GM19452 (cell line): Measurements from ENCODE around the gene PPP1R12B.
A peak's percentile ranks its signal among the peaks of the same experiment; 100 is the strongest.
"Not testable (repeated sequence)": the region's sequence is repeated elsewhere in the genome, so short reads cannot be mapped to it uniquely, and the experiment has no call there.

ENCODE experiments used
- ATAC-seq: cut with Tn5 transposase; IDR thresholded peaks from one replicate; pipeline ENCODE4 v1.9.1; 2021; ENCODE audit not compliant: unreplicated experiment

PPP1R12B gene

DNA sequence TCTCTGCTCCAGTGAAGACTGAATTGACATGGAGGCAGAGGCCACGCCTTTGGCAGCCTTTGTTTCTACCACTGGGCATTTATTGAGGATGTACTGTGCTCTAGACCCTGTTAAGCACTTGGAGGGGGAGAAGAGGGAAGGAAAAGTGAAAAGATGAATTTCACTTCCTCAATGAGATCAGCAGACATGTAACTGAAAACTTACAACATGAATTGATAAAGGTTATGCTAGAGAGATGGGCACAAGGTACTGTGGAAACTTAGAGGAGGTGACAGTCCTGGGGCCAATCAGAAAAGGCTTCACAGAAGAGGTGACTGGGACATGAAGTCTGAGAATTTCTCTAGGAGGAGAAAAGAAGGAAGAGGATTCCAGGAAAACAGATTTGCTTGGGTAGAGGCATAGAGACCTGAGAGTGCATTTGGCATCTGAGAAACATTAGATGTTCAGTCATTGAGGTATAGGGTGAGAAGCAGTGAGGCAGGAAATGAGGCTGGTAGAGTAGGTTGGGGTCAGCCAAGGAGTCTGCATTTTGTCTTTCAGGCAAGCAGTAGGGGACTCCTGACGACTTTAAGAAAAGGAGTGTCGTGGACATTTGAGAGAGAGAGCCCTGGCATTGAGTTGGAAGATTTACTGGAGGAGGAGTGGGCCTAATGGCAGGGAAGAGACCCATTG is 248.7 kb downstream of the PPP1R12B start:
- no peak for ATAC-seq

DNA sequence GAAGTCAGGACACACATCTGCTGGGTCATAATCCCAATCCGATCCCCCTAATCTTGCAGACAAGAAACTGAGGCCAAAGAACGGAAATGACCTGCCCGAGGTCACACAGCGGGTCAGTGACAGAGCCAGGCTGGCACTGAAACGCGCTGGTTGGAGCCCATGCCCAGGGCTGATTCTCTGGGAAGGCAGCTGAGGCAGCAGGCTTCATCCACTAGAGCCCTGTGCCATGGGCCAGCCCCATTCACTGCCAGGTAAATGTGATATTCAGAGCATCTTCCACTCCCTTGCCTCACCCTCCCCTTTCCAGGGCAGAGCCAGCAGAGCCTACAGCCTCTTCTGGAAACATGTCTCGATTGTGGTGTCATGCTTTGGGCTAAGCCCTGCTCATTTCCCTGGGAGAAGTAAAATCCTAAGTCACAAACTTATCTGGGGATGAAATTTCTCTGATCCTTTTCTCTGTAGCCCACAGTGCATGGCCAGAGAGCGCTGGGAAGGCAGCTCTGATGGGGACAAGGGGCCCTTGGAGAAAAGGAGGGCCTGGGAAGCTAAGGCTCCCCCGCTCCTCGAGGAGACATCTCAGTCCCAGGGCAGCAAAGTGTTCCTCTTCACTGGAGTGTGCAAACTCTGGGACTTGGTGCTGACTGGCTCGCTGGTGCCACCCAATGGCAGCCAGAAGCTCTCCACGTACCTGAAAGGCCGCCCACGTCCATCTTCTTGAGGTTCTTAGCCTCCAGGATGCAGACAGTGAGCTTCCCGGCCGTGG is 251.4 kb downstream of the PPP1R12B start:
- ATAC-seq, result no peak

- no peak for ATAC-seq
These were observed 252.0 kb downstream of the PPP1R12B start for GRCh38 chr1:202600432-202601041.

- no peak for ATAC-seq
These were observed 254.9 kb downstream of the PPP1R12B start for GRCh38 chr1:202603435-202603834.

- no peak for ATAC-seq
These were observed 257.0 kb downstream of the PPP1R12B start for GRCh38 chr1:202605515-202605914.

DNA sequence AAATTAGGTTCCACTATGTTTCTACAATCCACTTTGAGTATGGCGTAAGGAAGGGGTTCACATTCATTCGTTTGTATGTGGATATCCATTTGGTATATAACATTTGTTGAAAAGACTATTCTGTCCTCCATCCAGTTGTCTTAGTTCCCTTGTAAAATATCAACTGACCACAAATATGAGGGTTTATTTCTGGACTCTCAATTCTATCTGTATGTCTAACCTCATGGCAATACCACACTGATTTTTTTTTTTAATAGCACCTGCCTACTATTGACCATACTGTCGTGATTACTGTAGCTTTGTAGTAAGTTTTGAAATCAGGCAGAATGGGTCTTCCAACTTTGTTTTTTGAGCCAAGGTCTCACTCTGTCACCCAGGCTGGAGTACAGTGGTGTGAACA is 263.5 kb downstream of the PPP1R12B start:
- ATAC-seq, result not testable (repeated sequence)

GRCh38 chr1:202613571-202613970 is 265.1 kb downstream of the PPP1R12B start:
- ATAC-seq, result no peak

DNA sequence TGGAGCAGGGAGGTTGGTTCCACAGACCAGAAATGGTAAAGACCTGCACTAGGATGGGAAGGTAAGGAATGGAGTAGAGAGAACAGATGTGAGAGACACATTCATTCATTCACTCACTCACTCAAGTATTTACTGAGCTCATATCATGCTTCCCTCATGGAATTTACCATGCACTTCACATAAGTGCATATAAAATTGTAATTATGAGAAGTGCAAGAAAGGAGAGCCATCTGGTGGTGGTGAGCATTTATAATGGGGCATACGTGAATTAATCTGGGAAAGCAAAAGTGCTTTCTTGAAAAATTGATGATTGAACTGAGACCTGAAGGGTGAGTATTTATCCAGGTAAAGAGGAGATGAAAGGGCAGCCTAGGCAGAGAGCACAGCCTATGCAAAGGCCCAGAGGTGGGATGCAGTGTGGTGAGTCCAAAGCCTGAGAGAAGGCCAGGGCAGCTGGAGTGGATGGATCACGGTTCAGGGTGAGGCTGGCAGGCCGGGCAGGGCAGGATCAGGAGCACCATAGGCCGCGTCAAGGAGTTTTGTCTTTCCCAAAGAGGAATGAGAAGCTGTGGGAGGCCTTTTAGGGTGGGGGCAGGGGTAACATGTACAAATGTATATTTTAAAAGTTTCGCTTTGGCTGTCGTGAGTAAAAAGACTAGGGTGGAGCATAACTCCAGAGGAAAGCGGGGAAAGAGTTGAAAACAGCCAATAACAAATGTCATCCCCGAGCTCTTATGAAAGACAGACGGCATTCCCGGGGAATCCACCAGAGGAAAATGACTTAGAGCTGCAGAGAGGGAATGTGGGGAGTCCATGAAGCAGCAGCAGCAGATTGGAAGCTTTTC is 266.1 kb downstream of the PPP1R12B start:
- not testable (repeated sequence) for ATAC-seq

GRCh38 chr1:202615208-202615500 is 266.7 kb downstream of the PPP1R12B start:
- not testable (repeated sequence) for ATAC-seq

DNA sequence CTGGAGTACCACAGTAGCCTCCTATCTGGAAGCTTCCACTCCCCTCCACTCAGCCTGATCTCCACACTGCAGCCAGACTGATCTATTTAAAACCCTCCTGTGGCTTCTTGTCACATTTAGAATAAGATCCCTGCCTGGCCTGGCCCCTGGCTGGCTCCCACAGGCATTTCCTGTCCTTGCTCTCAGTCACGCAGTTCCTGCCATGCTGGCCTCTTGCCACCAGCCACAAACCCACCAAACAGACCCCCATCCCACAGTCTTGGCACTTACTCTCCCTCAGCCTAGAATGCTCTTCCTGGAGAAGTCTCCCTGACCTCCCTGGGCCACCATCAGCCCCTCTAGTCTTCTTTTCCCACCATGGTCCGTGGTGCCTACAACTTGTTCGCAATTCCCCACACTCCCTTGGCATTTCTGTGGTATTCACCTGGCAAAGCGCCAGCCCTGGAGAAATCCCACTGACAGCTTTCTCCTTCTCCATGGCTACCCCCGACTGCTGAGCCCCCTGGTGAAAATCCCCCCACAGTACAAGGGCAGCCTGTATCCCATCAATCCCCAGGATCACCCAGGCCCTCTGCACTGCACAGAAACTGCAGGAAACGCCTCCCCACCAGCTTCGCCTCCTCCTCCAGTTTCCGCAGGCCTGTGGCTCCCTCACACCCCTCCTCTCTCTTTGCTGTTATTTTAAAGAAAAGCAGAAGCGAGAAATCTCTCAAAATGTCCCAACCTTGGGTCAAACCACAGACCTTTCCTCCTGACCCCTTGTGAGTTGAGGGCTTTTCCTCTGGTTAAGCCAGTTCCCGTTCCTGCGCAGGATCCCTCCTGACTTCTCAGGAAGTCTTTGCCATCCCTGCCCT is 267.2 kb downstream of the PPP1R12B start:
- ATAC-seq, result peak; percentile 73

GRCh38 chr1:202616355-202616915 is 267.9 kb downstream of the PPP1R12B start:
- ATAC-seq, result peak; percentile 16

DNA sequence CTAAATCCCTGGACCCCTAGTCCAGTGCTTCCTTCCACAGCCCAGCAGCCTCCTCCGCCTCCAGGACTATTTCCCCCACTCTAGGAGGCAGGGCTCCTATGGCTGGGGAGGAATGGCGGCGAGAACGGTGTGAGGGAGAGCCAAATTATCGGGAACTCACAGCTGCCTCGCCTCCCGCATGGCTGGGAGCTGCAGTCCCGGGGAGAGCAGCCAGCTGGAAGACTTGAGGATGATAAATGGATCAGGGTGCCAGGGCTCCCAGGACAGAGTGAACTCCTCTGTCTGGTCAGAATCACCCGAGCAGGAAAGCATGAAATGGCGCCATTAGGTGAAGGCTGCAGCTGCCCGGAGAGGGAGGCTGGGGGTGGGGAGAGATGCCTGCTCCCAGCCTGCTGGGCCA is 270.5 kb downstream of the PPP1R12B start:
- ATAC-seq, result not testable (repeated sequence)

GRCh38 chr1:202619505-202619904 is 271.0 kb downstream of the PPP1R12B start:
- ATAC-seq, result no peak

DNA sequence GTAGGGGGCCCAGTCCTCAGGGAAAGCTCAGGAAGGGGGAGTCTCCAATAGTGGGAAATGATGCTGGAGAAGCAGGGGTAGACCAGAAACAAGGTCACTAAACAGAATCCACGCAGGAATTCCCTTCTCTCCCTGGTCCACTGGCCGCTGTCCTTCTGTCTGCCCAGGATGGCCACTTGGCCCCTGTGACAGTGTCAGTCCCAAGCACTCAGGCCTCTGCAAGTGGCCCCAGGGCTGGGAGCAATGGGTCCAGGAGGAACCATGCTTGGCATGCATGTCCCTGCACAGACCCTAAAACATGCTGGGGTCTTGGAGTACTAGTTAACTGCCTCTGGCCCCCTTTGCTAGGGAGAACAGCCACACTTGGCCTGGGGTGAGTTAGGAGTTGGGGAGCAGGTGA is 271.5 kb downstream of the PPP1R12B start:
- not testable (repeated sequence) for ATAC-seq

DNA sequence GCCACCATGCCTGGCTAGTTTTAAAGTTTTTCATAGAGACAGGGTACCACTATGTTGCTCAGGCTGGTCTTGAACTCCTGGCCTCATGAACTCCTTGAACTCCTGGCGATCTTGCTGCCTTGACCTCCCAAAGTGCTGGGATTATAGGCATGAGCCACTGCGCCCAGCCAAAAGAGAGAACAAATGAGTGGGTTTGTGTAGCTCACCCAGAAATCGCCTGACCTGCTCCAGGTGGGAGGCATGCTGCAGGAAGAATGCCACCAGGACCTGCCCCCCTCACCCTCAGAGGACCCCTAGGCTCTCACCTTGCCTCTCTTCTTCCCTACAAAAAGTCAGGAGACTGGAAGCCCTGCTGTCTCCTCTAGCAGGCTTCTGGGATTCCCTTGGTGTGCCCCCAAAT is 272.9 kb downstream of the PPP1R12B start:
- ATAC-seq, result no peak

DNA sequence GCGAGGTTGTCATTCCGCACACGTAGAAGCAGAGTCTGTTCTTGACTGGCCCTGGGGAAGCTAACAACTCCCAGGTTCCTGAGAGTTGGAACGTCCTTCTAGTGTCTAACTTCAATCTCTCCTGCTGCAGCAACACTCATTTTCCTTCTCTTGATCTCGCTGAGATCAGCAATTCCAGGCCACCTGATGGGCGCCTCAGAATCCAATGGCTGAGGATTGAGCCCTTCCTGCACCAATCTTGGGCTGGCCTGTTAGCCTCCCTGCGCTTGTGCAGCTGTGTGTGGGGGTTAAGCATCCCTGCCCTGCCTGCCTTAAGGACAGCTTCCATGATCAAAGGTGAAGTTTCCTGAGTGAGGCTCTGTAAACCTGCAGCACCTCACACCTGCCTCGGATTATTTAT is 273.9 kb downstream of the PPP1R12B start:
- ATAC-seq, result no peak

GRCh38 chr1:202623075-202623474 is 274.6 kb downstream of the PPP1R12B start:
- no peak for ATAC-seq

- not testable (repeated sequence) for ATAC-seq
These were observed 275.0 kb downstream of the PPP1R12B start for GRCh38 chr1:202623476-202623875.

- ATAC-seq, result no peak
These were observed 275.7 kb downstream of the PPP1R12B start for GRCh38 chr1:202624088-202624780.

DNA sequence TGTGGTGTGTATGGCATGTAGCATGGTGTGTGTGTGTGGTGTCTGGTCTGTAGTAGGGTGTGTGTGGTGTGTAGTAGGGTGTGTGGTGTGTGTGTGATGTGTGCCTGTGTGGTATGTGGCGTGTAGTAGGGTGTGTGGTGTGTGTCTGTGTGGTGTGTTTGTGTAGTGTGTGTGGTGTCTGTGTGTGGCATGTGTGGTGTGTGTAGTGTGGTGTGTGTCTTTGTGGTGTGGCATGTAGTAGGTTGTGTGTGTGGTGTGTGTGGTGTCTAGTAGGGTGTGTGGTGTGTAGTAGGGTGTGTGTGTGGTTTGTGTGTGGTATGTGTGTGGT is 276.2 kb downstream of the PPP1R12B start:
- ATAC-seq, result no peak
